Activated CD8-positive, alpha-beta memory T cell treated with anti-CD3 and anti-CD28 coated beads, Interleukin-2, amount 50 U/mL, for 1 hour (primary cell): ENCODE results near the gene TMEM38B.
"Not testable (repeated sequence)": the region's sequence is repeated elsewhere in the genome, so short reads cannot be mapped to it uniquely, and the experiment has no call there.

Experiments
- DNase-seq: peaks from one replicate; pipeline ENCODE4 v3.0.0-alpha.2; 2020; ENCODE audit errors: extremely low read depth

The TMEM38B gene

GRCh38 chr9:105722099-105722498 is 27.8 kb downstream of the TMEM38B start:
- no peak for DNase-seq

- DNase-seq = no peak
Measured at GRCh38 chr9:105725370-105725769, 31.0 kb downstream of the TMEM38B start.

DNA sequence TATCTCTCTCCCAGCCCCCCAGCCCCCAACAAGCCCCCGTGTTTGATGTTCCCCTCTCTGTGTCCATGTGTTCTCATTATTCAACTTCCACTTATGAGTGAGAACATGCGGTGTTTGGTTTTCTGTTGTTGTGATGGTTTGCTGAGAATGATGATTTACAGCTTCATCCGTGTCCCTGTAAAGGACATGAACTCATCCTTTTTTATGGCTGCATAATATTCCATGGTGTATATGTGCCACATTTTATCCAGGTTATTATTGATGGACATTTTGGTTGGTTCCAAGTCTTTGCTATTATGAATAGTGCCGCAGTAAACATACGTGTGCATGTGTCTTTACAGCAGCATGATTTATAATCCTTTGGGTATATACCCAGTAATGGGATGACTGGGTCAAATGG is 33.9 kb downstream of the TMEM38B start:
- not testable (repeated sequence) for DNase-seq

GRCh38 chr9:105731420-105731819 is 37.1 kb downstream of the TMEM38B start:
- not testable (repeated sequence) for DNase-seq

DNA sequence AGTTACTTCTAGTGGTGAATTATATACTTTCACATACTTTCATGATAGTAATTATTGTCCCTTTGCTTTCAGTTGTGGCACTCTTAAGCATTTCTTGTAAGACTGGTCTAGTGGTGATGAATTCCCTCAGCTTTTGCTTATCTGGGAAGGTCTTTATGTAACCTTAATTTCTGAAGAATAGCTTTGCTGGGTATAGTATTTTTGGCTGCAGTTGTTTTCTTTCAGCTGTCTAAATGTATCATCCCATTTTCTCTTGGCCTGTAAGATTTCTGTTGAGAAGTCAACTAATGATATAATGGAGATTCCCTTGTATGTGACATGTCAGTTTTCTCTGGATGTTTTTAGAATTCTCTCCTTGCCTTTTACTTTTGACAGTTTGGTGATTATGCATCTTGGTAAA is 41.0 kb downstream of the TMEM38B start:
- no peak for DNase-seq

DNA sequence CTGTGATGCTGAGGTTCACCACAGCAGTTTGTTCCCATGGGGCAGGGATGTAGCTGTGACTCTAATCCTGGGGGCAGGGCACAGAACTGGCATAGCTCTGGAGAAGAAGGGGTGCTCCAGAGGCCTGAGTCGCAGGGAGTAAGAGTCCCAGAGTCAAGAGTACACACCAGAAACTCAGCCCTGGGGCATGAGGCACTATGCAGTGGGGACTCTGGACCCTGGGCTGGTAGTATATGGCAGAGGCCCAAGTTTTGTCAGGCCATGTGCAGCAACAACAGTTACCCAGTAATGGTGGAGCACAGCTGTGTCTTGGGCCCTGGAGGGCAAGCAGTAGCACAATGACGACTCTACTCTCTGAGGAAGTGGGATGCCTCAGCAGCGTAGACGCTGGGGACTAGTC is 42.9 kb downstream of the TMEM38B start:
- DNase-seq = no peak

DNA sequence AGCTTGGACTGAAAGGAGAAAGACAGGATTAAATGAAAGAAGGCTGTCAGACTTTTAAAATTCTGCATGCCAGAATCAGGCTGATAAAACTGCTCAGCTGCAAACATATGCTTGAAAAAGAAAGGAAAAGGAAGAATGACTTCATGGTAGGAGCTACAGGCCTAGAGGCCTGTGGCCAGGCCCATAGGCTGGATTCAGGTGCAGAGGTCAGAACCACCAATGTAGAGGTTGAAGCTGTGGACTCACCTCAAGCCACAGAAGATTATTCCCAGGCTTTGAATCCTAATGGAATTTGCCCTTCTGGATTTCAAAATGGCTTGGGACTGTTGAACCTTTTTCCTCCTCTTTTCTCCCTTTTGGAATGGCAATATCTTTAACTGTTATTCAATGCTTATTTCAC is 47.7 kb downstream of the TMEM38B start:
- no peak for DNase-seq

DNA sequence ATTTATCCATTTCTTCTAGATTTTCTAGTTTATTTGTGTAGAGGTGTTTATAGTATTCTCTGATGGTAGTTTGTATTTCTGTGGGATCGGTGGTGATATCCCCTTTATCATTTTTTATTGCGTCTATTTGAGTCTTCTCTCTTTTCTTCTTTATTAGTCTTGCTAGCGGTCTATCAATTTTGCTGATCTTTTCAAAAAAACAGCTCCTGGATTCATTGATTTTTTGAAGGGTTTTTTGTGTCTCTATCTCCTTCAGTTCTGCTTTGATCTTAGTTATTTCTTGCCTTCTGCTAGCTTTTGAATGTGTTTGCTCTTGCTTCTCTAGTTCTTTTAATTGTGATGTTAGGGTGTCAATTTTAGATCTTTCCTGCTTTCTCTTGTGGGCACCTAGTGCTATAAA is 53.0 kb downstream of the TMEM38B start:
- not testable (repeated sequence) for DNase-seq

DNA sequence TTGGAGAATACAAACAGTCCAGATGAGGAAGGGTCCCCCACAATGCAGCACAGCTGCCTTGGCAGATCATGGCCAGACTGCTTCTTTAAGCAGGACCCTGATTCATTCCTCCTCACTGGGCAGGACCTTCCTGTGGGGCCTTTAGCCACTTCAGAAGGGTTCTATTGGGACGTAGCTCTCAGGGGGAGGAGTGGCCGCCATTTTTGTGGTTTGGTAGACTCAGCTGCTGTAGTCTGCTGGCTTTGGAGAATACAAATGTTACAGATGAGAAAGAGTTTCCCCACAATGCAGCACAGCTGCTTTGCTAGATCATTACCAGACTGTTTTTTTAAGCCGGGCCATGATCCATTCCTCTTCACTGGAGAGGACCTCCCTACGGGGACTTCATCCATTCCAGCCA is 57.4 kb downstream of the TMEM38B start:
- DNase-seq = no peak

GRCh38 chr9:105757496-105758251 is 63.3 kb downstream of the TMEM38B start:
- no peak for DNase-seq

DNA sequence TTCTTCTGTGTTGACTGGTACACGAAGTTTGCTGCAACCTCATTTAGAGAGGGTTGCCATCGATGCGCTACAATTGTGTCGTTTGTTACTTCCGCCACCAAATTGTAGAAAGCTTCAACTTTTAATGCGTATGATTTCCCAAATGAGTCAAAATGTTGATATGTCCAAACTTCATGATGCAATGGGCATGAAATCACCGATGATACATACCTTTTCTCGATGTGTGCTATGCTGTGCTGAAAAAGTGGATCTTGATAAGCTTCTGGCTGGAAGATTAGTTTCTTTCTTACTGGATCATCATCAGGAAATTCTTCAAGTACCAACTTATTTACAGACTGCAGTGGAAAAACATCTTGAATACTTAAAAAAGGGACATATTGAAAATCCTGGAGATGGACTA is 65.7 kb downstream of the TMEM38B start:
- DNase-seq = no peak

DNA sequence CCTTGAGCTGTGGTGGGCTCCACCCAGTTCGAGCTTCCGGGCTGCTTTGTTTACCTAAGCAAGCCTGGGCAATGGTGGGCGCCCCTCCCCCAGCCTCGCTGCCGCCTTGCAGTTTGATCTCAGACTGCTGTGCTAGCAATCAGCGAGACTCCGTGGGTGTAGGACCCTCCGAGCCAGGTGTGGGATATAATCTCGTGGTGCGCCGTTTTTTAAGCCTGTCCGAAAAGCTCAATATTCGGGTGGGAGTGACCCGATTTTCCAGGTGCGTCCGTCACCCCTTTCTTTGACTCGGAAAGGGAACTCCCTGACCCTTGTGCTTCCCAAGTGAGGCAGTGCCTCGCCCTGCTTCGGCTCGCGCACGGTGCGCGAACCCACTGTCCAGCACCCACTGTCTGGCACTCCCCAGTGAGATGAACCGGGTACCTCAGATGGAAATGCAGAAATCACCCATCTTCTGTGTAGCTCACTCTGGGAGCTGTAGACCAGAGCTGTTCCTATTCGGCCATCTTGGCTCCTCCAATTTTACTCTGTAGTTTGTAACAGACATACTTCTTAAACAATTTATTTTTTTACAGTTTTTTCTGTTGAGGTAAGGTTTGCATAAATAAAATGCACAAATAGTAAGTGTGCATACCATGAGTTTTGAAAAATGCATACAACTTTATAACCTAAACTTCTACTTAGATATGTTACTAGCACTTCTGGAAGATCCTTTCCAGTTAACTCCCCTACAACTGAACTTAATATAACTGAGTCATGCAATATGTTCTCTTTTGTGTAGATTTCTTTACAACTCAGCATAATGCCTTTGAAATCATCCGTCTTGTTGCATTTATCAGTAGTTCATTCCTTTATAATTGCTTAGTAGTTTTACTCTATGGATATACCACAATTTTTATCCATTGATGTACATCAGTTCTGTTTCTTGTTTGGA is 88.5 kb downstream of the TMEM38B start:
- DNase-seq = not testable (repeated sequence)

- not testable (repeated sequence) for DNase-seq
Measured at GRCh38 chr9:105783495-105783872, 89.1 kb downstream of the TMEM38B start.

- not testable (repeated sequence) for DNase-seq
Measured at GRCh38 chr9:105786796-105787195, 92.5 kb downstream of the TMEM38B start.

- DNase-seq = no peak
Measured at GRCh38 chr9:105816202-105816744, 121.9 kb downstream of the TMEM38B start.

- no peak for DNase-seq
Measured at GRCh38 chr9:105816981-105817380, 122.6 kb downstream of the TMEM38B start.

DNA sequence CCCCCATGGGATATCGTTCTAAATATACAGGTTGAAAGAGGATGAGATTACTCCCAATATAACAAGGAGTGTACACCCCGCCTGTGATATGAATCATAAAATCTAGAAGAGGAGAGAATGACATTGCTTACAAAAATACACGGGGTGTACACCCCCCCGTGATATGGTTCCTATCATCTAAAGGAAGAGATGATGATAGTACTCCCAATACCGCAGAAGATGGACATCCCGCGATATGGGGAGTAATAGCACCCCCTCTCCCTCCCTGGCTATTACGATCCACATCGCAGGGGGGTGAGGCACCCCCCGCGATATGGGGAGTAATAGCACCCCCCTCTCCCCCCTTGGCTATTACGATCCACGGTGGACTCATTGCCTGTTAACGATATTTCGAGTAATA is 124.6 kb downstream of the TMEM38B start:
- DNase-seq = no peak

DNA sequence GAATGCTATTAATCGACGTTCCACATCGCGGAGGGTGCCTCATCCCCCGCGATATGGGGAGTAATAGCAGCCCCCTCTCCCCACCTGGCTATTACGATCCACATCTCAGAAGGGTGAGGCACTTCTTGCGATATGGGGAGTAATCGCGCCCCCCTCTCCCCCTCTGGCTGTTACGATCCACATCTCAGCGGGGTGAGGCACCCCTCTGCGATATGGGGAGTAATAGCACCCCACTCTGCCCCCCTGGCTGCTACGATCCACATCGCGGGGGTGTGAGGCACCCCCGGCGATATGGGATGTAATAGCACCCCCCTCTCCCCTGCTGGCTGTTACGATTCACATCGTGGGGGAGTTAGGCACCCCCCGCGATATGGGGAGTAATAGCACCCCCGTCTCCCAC is 128.5 kb downstream of the TMEM38B start:
- no peak for DNase-seq
